HL-60 (cell line): ENCODE data around the gene SMYD2.

Experiments used
- GABPA ChIP-seq: IDR thresholded peaks from 2 replicates; pipeline ENCODE4 v1.6.1; 2012; ENCODE audit warnings: low read depth
- POLR2AphosphoS5 ChIP-seq: IDR thresholded peaks from 2 replicates; pipeline ENCODE4 v1.6.1; 2012; ENCODE audit warnings: low read depth
- SPI1 ChIP-seq: IDR thresholded peaks from 2 replicates; pipeline ENCODE4 v1.6.1; 2012; ENCODE audit warnings: low read depth, mild to moderate bottlenecking, borderline replicate concordance
- TF ChIP-seq, protein P1 (sequence below): IDR thresholded peaks from one replicate; pipeline ENCODE4 v1.5.1; 2011; ENCODE audit warnings: low read length, control low read depth, inconsistent platforms; ENCODE audit not compliant: insufficient read depth
- TF ChIP-seq, protein P2 (sequence below): IDR thresholded peaks from 2 replicates; pipeline ENCODE4 v1.6.1; 2012; ENCODE audit warnings: low read depth; ENCODE audit not compliant: insufficient replicate concordance

DNA sequence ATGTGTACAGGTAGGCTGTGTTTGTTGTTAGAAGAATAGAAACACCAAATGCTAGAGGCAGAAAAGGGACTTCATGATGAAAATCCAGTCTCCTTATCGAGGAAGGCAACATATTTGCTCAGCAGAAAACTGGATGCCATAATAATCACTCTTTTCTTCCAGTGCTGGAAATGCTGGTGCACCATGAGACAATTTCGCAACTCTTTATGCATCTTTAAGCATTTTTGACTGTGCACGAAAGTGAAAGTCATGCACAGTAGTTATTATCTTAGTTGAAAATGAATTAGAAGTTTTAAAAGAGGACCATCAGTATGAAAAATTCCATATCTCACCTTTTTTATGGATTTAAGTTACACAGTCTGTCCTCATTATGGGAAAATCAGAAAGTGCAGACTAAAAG is 29.1 kb downstream of the SMYD2 start:
- TF ChIP-seq, protein P1, sequence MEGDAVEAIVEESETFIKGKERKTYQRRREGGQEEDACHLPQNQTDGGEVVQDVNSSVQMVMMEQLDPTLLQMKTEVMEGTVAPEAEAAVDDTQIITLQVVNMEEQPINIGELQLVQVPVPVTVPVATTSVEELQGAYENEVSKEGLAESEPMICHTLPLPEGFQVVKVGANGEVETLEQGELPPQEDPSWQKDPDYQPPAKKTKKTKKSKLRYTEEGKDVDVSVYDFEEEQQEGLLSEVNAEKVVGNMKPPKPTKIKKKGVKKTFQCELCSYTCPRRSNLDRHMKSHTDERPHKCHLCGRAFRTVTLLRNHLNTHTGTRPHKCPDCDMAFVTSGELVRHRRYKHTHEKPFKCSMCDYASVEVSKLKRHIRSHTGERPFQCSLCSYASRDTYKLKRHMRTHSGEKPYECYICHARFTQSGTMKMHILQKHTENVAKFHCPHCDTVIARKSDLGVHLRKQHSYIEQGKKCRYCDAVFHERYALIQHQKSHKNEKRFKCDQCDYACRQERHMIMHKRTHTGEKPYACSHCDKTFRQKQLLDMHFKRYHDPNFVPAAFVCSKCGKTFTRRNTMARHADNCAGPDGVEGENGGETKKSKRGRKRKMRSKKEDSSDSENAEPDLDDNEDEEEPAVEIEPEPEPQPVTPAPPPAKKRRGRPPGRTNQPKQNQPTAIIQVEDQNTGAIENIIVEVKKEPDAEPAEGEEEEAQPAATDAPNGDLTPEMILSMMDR, result no peak
- TF ChIP-seq POLR2AphosphoS5 (no peak), SPI1 (no peak), GABPA (no peak)
- TF ChIP-seq, protein P2, sequence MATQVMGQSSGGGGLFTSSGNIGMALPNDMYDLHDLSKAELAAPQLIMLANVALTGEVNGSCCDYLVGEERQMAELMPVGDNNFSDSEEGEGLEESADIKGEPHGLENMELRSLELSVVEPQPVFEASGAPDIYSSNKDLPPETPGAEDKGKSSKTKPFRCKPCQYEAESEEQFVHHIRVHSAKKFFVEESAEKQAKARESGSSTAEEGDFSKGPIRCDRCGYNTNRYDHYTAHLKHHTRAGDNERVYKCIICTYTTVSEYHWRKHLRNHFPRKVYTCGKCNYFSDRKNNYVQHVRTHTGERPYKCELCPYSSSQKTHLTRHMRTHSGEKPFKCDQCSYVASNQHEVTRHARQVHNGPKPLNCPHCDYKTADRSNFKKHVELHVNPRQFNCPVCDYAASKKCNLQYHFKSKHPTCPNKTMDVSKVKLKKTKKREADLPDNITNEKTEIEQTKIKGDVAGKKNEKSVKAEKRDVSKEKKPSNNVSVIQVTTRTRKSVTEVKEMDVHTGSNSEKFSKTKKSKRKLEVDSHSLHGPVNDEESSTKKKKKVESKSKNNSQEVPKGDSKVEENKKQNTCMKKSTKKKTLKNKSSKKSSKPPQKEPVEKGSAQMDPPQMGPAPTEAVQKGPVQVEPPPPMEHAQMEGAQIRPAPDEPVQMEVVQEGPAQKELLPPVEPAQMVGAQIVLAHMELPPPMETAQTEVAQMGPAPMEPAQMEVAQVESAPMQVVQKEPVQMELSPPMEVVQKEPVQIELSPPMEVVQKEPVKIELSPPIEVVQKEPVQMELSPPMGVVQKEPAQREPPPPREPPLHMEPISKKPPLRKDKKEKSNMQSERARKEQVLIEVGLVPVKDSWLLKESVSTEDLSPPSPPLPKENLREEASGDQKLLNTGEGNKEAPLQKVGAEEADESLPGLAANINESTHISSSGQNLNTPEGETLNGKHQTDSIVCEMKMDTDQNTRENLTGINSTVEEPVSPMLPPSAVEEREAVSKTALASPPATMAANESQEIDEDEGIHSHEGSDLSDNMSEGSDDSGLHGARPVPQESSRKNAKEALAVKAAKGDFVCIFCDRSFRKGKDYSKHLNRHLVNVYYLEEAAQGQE, result no peak
